GM23338 (cell line): ENCODE measurements around the gene PTGR3. TPM values are rescaled to one million over a fixed set of nuclear protein-coding genes. Genes with fewer than 3 reads are reported as not detected.

Experiments
- CTCF ChIP-seq, 2 experiments: fragments of 200-600 bp in 1 of 2; sonication (generic) in 1 of 2; conservative IDR thresholded peaks; 2 replicates each; pipeline versions ENCODE4 v1.5.1 to v1.6.1; 2016 to 2017; ENCODE audit warnings: antibody characterized with exemption in 2 of 2, low read depth in 2 of 2, mild to moderate bottlenecking in 2 of 2, moderate library complexity in 1 of 2
- ETS1 ChIP-seq: IDR thresholded peaks from 2 replicates; pipeline ENCODE4 v1.6.1; 2016; ENCODE audit warnings: antibody characterized with exemption
- NANOG ChIP-seq: IDR thresholded peaks from 2 replicates; pipeline ENCODE4 v1.6.1; 2016; ENCODE audit warnings: antibody characterized with exemption, borderline replicate concordance
- STAT1 ChIP-seq: IDR thresholded peaks from one replicate; pipeline ENCODE4 v1.6.1; 2016; ENCODE audit warnings: antibody characterized with exemption; ENCODE audit not compliant: unreplicated experiment
- ZNF114 ChIP-seq: fragments of 250-450 bp; sonication (Bioruptor Pico); IDR thresholded peaks from 2 replicates; pipeline ENCODE4 v1.5.0; 2020; ENCODE audit warnings: mild to moderate bottlenecking, moderate library complexity
- polyA plus RNA-seq: library from polyadenylated mRNA; unstranded; fragments of >200 nt; fragmentation: Nextera tagmentation; extraction: Ambion mirVana; gene quantifications from 2 replicates; pipeline ENCODE4 v1.2.1, GENCODE V29; 2016
- total RNA-seq: library from RNA; depleted of rRNA; stranded (reverse); fragments of >200 nt; shearing (Covaris generic); gene quantifications from 2 replicates; pipeline ENCODE4 v1.2.3, GENCODE V29; 2014
- TF ChIP-seq, protein P1 (sequence below): fragments of 250-450 bp; sonication (Bioruptor Pico); IDR thresholded peaks from 2 replicates; pipeline ENCODE4 v1.5.0; 2020; ENCODE audit warnings: mild to moderate bottlenecking, moderate library complexity

PTGR3 gene
- total and polyA plus RNA-seq, 2 experiments from 2014 or later = 0.84 to 1.5 TPM

DNA sequence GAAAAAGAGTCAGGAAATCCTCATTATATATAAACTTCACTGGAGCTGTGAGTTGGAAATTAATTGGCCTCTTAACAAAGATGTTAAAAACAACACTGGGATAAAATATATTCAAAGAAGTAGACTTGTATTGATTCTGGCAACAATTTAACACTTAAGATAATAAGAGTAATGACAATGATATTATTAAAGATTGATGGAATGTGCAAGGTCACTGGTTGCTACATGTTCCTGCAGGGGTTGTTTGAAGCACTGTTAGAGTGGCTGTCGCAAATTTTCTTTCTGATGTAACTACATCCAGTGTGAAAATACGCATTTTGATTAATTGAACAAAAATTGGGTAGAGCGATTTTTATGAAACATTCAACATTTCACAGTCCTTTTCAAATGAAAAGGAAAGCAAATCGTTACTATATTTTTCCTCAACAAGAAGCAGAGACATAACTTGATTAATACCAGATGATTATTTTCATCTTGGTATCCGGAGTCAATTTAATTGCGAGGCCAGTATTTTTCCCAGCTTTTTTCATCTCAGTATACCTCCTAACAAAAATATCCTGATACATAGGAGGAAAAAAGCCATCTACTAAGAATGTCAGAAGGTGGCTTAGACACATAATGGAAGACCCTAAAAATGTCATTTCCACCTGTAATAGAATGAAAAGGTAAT, 6.1 kb downstream of the PTGR3 start (continued):
- TF ChIP-seq, protein P1, sequence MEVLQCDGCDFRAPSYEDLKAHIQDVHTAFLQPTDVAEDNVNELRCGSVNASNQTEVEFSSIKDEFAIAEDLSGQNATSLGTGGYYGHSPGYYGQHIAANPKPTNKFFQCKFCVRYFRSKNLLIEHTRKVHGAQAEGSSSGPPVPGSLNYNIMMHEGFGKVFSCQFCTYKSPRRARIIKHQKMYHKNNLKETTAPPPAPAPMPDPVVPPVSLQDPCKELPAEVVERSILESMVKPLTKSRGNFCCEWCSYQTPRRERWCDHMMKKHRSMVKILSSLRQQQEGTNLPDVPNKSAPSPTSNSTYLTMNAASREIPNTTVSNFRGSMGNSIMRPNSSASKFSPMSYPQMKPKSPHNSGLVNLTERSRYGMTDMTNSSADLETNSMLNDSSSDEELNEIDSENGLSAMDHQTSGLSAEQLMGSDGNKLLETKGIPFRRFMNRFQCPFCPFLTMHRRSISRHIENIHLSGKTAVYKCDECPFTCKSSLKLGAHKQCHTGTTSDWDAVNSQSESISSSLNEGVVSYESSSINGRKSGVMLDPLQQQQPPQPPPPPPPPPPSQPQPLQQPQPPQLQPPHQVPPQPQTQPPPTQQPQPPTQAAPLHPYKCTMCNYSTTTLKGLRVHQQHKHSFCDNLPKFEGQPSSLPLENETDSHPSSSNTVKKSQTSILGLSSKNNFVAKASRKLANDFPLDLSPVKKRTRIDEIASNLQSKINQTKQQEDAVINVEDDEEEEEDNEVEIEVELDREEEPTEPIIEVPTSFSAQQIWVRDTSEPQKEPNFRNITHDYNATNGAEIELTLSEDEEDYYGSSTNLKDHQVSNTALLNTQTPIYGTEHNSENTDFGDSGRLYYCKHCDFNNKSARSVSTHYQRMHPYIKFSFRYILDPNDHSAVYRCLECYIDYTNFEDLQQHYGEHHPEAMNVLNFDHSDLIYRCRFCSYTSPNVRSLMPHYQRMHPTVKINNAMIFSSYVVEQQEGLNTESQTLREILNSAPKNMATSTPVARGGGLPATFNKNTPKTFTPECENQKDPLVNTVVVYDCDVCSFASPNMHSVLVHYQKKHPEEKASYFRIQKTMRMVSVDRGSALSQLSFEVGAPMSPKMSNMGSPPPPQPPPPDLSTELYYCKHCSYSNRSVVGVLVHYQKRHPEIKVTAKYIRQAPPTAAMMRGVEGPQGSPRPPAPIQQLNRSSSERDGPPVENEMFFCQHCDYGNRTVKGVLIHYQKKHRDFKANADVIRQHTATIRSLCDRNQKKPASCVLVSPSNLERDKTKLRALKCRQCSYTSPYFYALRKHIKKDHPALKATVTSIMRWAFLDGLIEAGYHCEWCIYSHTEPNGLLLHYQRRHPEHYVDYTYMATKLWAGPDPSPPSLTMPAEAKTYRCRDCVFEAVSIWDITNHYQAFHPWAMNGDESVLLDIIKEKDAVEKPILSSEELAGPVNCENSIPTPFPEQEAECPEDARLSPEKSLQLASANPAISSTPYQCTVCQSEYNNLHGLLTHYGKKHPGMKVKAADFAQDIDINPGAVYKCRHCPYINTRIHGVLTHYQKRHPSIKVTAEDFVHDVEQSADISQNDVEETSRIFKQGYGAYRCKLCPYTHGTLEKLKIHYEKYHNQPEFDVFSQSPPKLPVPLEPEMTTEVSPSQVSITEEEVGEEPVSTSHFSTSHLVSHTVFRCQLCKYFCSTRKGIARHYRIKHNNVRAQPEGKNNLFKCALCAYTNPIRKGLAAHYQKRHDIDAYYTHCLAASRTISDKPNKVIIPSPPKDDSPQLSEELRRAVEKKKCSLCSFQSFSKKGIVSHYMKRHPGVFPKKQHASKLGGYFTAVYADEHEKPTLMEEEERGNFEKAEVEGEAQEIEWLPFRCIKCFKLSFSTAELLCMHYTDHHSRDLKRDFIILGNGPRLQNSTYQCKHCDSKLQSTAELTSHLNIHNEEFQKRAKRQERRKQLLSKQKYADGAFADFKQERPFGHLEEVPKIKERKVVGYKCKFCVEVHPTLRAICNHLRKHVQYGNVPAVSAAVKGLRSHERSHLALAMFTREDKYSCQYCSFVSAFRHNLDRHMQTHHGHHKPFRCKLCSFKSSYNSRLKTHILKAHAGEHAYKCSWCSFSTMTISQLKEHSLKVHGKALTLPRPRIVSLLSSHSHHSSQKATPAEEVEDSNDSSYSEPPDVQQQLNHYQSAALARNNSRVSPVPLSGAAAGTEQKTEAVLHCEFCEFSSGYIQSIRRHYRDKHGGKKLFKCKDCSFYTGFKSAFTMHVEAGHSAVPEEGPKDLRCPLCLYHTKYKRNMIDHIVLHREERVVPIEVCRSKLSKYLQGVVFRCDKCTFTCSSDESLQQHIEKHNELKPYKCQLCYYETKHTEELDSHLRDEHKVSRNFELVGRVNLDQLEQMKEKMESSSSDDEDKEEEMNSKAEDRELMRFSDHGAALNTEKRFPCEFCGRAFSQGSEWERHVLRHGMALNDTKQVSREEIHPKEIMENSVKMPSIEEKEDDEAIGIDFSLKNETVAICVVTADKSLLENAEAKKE = no peak
- TF ChIP-seq STAT1 (no peak), CTCF (conservative IDR thresholded peaks at IDR 0.05; ENCODE audit: low read depth in 2 of 2) (no peak), ETS1 (no peak), NANOG (no peak), ZNF114 (no peak)
